DND-41 (cell line): ENCODE measurements around the gene PSMD3.
A peak's percentile ranks its signal among the peaks of the same experiment; 100 is the strongest.

Experiments
- ATAC-seq: fragments of 200-7000 bp; cut with Tn5 transposase; 3 replicates; pipeline ENCODE4 v1.9.1; 2021; ENCODE audit warnings: low read depth; ENCODE audit not compliant: insufficient read depth
- DNase-seq: peaks from one replicate; pipeline ENCODE4 v3.0.0-alpha.2; 2020
- H2AFZ ChIP-seq: 2 replicates; pipeline ENCODE4 v1.6.0; 2012; ENCODE audit warnings: low read depth, low read length
- H3K27ac ChIP-seq: 2 replicates; pipeline ENCODE4 v1.5.1; 2012; ENCODE audit warnings: low read length, inconsistent platforms
- H3K27me3 ChIP-seq: fragments of 200-600 bp; sonication (generic); 2 replicates; pipeline ENCODE4 v1.6.0; 2012; ENCODE audit warnings: low read length, mild to moderate bottlenecking, inconsistent platforms; ENCODE audit not compliant: insufficient read depth, poor library complexity
- H3K36me3 ChIP-seq: 2 replicates; pipeline ENCODE4 v1.5.1; 2012; ENCODE audit warnings: low read length, inconsistent platforms; ENCODE audit not compliant: insufficient read depth
- H3K4me1 ChIP-seq: 2 replicates; pipeline ENCODE4 v1.5.1; 2012; ENCODE audit warnings: mild to moderate bottlenecking, low read length; ENCODE audit not compliant: insufficient read depth
- H3K4me2 ChIP-seq: 2 replicates; pipeline ENCODE4 v1.6.0; 2012; ENCODE audit warnings: mild to moderate bottlenecking, moderate library complexity, low read length, inconsistent platforms; ENCODE audit not compliant: insufficient read depth
- H3K4me3 ChIP-seq, 2 experiments: fragments of 200-600 bp in 1 of 2; shearing (Covaris generic) in 1 of 2; 2 replicates each; pipeline ENCODE4 v1.5.1; 2012 to 2016; ENCODE audit warnings: inconsistent platforms in 2 of 2, low read length in 2 of 2, mild to moderate bottlenecking in 2 of 2, low read depth in 1 of 2, moderate library complexity in 1 of 2
- H3K79me2 ChIP-seq: 2 replicates; pipeline ENCODE4 v1.6.0; 2012; ENCODE audit warnings: low read length, inconsistent platforms; ENCODE audit not compliant: insufficient read depth
- H3K9ac ChIP-seq: 2 replicates; pipeline ENCODE4 v1.6.0; 2012; ENCODE audit warnings: low read depth, mild to moderate bottlenecking, inconsistent platforms, low read length, moderate library complexity
- H3K9me3 ChIP-seq: 2 replicates; pipeline ENCODE4 v1.5.1; 2012; ENCODE audit warnings: low read length, moderate library complexity, mild to moderate bottlenecking, inconsistent platforms; ENCODE audit not compliant: insufficient read depth, severe bottlenecking
- H4K20me1 ChIP-seq: 2 replicates; pipeline ENCODE4 v1.6.0; 2012; ENCODE audit warnings: low read length; ENCODE audit not compliant: insufficient read depth
- EZH2 ChIP-seq: IDR thresholded peaks from 3 replicates; pipeline ENCODE4 v1.6.1; 2012; ENCODE audit warnings: borderline replicate concordance, low read depth, mild to moderate bottlenecking, moderate library complexity, low read length, inconsistent platforms; ENCODE audit not compliant: severe bottlenecking
- TF ChIP-seq, protein P1 (sequence below): IDR thresholded peaks from 2 replicates; pipeline ENCODE4 v1.5.1; 2012; ENCODE audit warnings: borderline replicate concordance, low read length, moderate library complexity, mild to moderate bottlenecking; ENCODE audit not compliant: poor library complexity, severe bottlenecking; ENCODE audit errors: extremely low read depth

Gene PSMD3

DNA sequence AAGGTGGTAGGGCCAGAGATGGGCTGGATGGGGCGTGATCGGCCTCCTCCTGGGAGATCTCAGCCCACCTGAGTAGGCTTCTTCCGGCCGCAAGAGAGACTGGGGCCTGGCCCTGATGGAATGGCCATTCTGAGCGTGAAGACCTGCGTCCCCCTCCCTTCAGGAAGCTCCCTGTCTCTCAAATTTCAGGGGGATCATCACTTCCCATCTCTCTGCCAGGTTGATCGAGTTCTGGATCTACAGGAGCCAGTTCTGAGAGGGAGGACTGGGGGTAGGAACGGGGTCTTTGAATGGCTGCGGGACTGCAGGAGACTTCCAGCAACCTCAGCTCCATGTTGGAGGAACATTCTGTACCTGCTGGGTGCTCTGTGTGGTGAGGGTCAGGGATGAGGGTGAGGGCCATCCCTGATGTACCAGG, 27.1 kb upstream of the PSMD3 start:
- peaks cover 5% of the 10 kb centered on the region; the same call in 1 of the 2 replicates for H4K20me1 ChIP-seq
- peaks cover 19% of the 10 kb centered on the region for H3K4me1 ChIP-seq
- peak overlapping the region; percentile 92 for H2AFZ ChIP-seq
- H3K4me2 ChIP-seq = peak overlapping the region; percentile 69
- no peaks in the 10 kb centered on the region for H3K79me2 ChIP-seq
- H3K9ac ChIP-seq = peak overlapping the region; percentile 59
- H3K27me3 ChIP-seq = no peaks in the 10 kb centered on the region
- no peak for ATAC-seq
- no peaks in the 10 kb centered on the region for H3K9me3 ChIP-seq
- TF ChIP-seq, protein P1, sequence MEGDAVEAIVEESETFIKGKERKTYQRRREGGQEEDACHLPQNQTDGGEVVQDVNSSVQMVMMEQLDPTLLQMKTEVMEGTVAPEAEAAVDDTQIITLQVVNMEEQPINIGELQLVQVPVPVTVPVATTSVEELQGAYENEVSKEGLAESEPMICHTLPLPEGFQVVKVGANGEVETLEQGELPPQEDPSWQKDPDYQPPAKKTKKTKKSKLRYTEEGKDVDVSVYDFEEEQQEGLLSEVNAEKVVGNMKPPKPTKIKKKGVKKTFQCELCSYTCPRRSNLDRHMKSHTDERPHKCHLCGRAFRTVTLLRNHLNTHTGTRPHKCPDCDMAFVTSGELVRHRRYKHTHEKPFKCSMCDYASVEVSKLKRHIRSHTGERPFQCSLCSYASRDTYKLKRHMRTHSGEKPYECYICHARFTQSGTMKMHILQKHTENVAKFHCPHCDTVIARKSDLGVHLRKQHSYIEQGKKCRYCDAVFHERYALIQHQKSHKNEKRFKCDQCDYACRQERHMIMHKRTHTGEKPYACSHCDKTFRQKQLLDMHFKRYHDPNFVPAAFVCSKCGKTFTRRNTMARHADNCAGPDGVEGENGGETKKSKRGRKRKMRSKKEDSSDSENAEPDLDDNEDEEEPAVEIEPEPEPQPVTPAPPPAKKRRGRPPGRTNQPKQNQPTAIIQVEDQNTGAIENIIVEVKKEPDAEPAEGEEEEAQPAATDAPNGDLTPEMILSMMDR = no peak
- no peak for TF ChIP-seq EZH2
- peak overlapping the region; percentile 35 to 69; a peak in 3 of 4 replicates for H3K4me3 ChIP-seq
- no peaks in the 10 kb centered on the region for H3K36me3 ChIP-seq
- DNase-seq = no peak
- H3K27ac ChIP-seq = peak overlapping the region; percentile 61

DNA sequence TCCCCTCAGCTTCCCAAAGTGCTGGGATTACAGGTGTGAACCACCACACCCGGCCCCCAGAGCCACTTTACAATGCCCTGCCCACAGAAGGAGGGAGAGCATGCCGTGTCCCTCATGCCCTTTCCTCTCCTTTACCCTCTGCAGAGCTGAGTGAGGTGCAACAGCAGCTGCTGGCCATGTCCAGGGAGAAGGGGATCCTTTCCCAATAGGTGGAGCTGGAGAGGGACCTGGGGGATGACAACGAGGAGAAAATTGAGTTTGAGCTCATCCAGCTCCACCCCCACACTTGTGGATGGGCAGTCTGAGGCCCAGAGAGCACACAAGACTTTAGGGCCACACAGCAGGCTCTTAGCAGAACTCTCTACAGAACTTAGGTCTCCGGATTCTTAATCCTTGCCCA, 25.7 kb upstream of the PSMD3 start:
- Histone ChIP-seq H3K27me3 (no peaks in the 10 kb centered on the region), H2AFZ (no peak overlapping the region), H3K4me3 (no peak overlapping the region), H3K9me3 (no peaks in the 10 kb centered on the region), H3K36me3 (no peaks in the 10 kb centered on the region), H4K20me1 (peaks cover 5% of the 10 kb centered on the region; the same call in 1 of the 2 replicates), H3K27ac (no peak overlapping the region), H3K9ac (no peak overlapping the region), H3K4me2 (no peak overlapping the region), H3K4me1 (peaks cover 26% of the 10 kb centered on the region), H3K79me2 (no peaks in the 10 kb centered on the region)
- ATAC-seq (no peak), DNase-seq (no peak)
- TF ChIP-seq, protein P1 = no peak
- TF ChIP-seq EZH2 = no peak

DNA sequence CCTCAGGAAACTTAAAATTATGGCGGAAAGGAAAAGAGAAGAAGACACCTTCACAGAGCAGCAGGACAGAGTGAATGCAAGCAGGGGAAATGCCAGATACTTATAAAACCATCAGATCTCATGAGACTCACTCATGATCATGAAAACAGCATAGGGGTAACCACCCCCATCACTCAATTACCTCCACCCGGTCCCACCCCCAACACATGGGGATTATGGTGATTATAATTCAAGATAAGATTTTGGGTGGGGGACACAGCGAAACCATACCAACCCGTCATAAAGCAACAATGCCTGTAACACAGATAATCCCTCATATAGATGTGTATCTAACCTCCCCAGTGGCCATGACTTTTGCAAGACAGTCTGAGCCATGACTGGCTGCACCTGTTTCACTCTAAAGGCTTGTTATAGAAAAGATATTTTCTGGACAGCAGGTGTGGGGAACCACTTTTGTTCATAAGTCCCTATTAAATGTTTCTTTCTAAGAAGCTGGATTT, 24.8 kb upstream of the PSMD3 start:
- no peak for DNase-seq
- Histone ChIP-seq H3K27me3 (no peaks in the 10 kb centered on the region), H2AFZ (no peak overlapping the region), H4K20me1 (peaks cover 5% of the 10 kb centered on the region; the same call in 1 of the 2 replicates), H3K9ac (no peak overlapping the region), H3K4me2 (no peak overlapping the region), H3K4me1 (peaks cover 26% of the 10 kb centered on the region), H3K79me2 (no peaks in the 10 kb centered on the region), H3K9me3 (no peaks in the 10 kb centered on the region), H3K36me3 (no peaks in the 10 kb centered on the region), H3K4me3 (no peak overlapping the region), H3K27ac (no peak overlapping the region)
- TF ChIP-seq, protein P1 = no peak
- no peak for TF ChIP-seq EZH2
- ATAC-seq = no peak
